Inflammatory macrophage treated with lipopolysaccharide for 4 hours (primary cell): ENCODE data around the gene GNLY.
A peak's percentile ranks its signal among the peaks of the same experiment; 100 is the strongest.
"Not testable (repeated sequence)": the region's sequence is repeated elsewhere in the genome, so short reads cannot be mapped to it uniquely, and the experiment has no call there.

Experiments used
- DNase-seq: peaks from one replicate; pipeline ENCODE4 v3.0.0-alpha.2; 2020

Gene GNLY

GRCh38 chr2:85694052-85695025 lies at the start of gene GNLY:
GNLY (plus strand) TSS chr2:85694358; CDS start chr2:85694419, 61 bp downstream.
- DNase-seq, result no peak

DNA sequence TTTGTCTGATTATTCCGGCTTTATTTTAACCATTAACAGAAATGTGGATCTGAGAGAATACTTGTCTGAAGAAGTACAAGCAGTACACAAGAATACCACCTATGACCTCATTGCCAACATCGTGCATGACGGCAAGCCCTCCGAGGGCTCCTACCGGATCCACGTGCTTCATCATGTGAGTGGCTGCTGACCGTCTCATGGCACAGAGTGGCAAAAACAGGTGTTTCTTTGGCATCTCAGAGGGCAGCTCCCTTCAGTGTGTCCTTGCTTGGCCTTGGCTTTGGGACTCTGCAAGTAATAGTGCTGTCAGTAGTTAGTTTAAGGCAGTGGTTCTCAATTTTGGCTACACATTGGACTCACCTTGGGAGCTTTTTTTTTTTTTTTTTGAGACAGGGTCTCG lies 49.2 kb upstream of the GNLY start:
- DNase-seq, result no peak

GRCh38 chr2:85646166-85646565 lies 48.0 kb upstream of the GNLY start:
- no peak for DNase-seq

- DNase-seq, result no peak
Measured at GRCh38 chr2:85647823-85648526, 46.2 kb upstream of the GNLY start.

DNA sequence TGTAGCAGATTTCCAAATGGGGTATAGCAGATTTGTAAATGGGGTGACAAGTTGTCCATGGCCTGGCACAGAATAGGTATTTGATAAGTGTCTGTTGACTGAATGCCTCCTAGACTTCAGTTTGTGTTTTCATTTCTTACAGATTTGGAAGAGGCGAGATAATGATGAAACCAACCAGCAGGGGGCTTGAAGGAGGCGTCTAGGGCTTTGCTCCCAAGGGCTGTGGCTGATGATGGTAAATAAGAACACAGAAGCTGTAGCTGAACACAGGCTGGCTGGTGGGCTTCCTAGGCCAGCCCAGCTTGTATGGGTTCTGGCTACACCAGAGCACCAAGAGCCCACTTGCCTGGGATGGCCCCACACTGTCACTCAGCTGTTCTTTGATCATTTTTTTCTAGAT lies 45.5 kb upstream of the GNLY start:
- peak; percentile 38 for DNase-seq

DNA sequence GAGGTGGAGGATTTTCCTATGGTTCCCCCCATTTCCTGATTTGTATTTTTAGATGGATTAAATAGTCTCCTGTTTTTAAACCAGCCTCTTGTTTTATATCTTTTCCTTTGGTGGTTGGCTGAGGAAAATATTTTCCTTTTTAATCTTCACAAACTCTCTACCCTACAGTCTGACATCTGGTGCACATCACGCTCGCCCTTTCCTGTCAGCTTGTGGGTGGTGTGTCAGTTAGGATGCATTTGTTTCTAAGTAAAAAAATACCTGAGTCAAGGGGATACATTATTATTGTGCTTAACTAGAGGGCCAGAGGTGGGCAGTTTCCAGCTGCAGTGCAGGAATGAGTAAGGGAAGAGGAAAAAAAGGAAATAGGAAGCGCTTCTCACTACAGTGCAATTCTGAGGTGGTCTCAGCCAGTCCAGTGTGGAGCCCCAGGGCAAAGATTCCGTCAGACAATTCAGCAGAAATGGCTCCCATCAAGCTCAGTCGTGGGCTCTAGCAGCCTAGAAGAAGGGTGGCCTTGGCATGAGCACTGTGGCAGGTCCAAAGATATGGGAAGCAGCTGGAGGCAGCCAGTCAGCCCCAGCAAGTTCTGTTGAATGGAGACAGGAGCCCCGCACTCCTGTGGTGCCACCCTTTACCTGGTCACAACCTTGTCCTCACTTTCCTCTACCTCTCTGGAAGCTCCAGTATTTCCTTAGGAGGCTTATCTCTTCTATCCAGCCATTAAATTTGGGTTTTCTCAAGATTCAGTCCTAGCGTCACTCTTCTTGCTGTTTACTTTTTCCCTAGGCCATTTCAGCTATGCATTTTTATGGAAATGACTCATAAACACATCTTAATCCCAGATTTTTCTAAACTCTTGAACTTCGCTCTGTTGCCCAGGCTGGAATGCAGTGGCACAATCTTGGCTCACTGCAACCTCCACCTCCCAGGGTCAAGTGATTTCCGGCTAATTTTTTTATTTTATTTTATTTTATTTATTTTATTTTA lies 44.7 kb upstream of the GNLY start:
- no peak for DNase-seq

DNA sequence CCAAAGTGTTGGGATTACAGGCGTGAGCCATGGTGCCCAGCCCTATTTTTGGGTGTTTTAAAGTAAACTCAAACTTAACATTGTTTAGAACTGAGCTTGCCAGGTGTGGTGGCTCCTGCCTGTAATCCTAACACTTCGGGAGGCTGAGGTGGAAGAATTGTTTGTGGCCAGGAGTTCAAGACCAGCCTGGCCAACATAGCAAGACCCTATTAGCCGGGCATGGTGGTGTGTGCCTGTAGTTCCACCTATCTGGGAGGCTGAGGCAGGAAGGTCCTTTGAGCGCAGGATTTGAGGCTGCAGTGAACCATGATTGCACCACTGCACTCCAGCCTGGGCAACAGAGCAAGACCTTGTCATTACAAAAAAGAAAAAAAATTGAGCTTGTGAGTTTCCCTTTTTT lies 43.7 kb upstream of the GNLY start:
- no peak for DNase-seq

- DNase-seq, result no peak
Measured at GRCh38 chr2:85651097-85651496, 43.1 kb upstream of the GNLY start.

GRCh38 chr2:85652056-85652455 lies 42.1 kb upstream of the GNLY start:
- no peak for DNase-seq

- DNase-seq, result peak; percentile 51
Measured at GRCh38 chr2:85653996-85654395, 40.2 kb upstream of the GNLY start.

DNA sequence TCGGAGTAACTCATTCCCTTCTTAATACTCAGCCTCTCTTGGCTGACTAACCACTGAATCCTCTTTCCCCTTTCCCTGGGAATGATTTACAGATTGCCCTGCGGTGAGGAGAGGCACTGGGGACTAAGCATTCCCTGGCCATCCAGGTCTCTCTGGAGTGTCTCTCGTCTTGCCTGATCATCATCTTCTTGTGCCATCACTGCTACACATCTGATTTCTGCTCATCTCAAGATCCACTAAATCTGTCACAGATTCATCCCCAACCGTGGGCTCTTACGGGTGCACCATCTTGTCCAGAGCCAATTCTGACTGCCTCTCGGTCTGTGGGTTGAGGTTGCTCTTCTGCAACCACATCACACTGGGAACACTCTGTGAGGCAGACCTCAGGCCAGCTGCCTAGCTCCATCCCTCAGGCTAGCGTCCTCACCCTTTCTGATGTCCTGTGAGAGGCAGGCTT lies 38.2 kb upstream of the GNLY start:
- no peak for DNase-seq

GRCh38 chr2:85656468-85656867 lies 37.7 kb upstream of the GNLY start:
- DNase-seq, result no peak

DNA sequence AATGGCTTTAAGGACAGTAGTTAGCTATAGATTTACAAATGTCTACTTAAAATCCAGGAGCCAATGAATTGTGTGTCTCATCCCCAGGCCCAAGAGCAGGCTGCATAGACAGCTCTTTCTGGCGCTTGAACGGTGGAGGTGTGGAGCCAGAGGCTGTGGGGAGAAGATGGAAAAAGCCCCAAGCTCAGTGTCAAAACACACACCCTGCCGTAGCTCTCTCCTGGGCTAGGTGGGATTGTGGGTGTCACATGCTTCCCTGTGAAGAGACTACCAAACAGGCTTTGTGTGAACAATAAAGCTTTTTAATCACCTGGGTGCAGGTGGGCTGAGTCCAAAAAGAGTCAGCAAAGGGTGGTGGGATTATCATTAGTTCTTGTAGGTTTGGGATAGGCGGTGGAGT lies 36.8 kb upstream of the GNLY start:
- DNase-seq, result not testable (repeated sequence)

DNA sequence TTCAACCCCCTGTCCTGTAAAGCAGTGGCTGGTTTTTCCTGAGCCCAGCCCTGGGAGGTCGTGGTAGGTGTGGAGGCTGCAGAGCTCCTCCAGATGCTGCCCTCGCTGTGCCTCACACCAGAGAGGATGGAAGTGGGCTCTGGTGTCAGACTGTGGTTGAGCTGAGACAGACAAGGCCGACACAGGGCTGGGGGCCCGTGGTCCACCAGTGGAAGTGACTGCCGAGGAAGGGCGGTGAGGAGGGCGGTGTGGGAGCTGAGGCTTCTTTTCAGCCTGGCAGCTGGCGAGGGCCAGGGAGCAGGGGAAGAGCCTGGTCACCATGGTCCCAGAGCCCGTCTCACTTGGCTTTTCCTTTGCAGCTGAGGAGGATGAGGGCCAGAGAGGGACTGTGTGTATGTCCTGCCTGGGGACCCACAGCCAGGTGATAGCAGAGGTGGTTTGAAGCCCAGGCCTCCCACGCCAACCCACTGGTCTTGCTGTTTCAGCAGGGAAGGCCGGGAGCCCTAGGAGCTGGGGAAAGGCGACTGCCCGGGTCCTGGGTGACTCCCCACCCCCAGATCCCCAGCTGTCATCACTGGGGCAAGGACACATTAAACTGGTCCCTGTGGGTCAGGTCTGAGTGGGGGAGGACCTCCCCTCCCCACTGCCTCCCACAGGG lies 34.7 kb upstream of the GNLY start:
- DNase-seq, result no peak

DNA sequence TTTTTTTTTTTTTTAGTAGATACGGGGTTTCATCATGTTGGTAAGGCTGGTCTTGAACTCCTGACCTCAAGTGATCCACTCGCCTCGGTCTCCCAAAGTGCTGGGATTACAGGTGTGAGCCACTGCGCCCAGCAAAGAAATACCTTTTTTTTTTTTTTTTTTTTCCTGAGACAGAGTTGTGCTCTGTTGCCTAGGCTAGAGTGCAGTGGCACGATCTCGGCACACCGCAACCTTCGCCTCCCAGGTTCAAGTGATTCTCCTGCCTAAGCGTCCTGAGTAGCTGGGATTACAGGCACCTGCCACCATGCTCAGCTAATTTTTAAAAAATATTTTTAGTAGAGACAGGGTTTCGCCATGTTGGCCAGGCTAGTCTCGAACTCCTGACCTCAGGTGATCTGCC lies 33.9 kb upstream of the GNLY start:
- not testable (repeated sequence) for DNase-seq

- DNase-seq, result no peak
Measured at GRCh38 chr2:85660725-85661124, 33.4 kb upstream of the GNLY start.

- DNase-seq, result no peak
Measured at GRCh38 chr2:85661139-85661858, 32.9 kb upstream of the GNLY start.

DNA sequence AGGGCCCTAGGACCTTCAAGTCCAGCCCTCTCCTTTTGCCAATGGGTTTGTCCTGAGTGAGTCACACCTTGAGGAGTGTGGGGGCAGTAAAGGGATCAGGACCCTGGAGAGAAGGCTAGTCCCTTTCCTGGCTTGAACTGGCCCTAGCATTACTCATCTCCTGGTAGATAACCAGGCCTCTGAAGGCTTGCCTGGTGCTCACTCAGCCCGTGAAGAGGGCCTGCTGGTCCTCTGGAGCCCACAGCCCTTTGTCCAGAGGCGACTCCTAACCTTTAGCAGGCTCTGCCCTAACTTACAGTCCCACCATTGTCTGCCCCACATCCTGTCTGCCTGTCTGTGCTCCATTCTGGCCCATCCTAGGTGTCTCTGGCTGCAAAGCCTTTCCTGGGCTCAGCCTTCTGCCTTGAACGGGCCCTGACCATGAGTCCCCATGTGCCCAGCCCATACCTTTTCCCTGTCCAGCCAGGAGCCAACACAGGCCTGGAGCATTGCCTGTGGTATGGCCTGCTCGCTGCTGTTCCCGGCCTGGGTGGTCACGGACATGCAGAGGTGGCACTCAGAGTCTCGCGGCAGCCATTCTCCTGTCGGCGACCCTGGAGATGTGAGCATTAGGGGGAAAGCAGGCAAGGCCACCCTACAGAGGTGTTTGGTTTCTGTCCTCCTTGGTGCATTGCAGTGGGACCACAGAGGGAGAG lies 31.1 kb upstream of the GNLY start:
- no peak for DNase-seq

DNA sequence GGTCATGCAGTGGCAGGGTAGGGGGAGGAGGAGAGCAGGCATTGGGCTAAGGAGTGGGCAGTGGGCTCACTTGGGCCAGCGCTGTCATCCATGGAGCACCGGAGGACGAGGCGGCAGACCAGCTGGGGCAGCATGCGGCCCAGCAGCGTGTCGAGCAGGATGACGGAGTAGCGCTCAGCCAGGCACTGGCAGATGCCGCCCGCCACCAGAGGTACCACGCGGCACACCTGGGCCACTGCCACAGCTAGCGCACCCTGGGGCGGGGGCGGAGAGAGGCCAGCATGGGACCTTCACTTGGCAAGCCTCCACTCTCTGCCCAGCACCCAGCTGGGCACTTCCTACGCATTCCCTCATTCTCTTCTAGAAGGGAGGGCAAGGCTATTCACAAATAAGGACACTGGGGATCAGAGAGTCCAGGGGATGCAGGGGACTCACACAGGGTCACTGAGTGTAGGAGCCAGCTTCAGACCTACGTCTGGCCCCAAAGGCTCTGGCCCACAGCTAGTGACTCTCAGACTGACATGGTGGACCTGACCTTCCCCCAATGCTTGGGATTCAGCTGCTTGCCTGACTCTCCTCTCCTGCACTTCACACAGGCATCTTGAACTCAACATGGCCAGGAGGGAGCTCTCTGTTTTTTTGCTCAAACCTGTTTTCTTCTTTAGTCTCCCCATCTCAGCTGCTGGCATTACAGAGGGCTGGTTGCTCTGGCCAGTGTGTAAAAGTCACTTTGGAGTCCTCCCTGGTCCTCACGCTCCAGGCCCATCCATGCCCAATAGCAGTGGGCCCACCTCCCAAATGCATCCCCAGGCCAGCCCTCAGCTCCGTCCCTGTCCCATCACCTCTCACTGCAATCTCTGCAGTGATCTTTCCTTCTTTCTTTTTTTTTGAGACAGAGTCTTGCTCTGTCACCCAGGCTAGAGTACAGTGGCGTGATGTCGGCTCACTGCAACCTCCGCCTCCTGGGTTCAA lies 30.3 kb upstream of the GNLY start:
- no peak for DNase-seq
